T-helper 22 cell (primary cell): ENCODE results near the gene KANSL1.
"Not testable (repeated sequence)": the region's sequence is repeated elsewhere in the genome, so short reads cannot be mapped to it uniquely, and the experiment has no call there.

Source experiments
- DNase-seq: peaks from one replicate; pipeline ENCODE4 v3.0.0-alpha.2; 2020; ENCODE audit warnings: low read depth

The KANSL1 gene

GRCh38 chr17:46013502-46014165, 179.6 kb downstream of the KANSL1 start:
- no peak for DNase-seq

DNA sequence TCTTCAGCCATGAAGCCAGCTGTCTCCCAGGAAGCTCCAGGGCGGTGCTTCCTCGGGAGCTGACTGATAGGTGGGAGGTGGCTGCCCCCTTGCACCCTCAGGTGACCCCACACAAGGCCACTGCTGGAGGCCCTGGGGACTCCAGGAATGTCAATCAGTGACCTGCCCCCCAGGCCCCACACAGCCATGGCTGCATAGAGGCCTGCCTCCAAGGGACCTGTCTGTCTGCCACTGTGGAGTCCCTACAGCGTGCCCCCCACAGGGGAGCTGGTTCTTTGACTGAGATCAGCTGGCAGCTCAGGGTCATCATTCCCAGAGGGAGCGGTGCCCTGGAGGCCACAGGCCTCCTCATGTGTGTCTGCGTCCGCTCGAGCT, 180.1 kb downstream of the KANSL1 start:
- no peak for DNase-seq

- DNase-seq, result no peak
Measured at GRCh38 chr17:46012506-46013079, 180.6 kb downstream of the KANSL1 start.

DNA sequence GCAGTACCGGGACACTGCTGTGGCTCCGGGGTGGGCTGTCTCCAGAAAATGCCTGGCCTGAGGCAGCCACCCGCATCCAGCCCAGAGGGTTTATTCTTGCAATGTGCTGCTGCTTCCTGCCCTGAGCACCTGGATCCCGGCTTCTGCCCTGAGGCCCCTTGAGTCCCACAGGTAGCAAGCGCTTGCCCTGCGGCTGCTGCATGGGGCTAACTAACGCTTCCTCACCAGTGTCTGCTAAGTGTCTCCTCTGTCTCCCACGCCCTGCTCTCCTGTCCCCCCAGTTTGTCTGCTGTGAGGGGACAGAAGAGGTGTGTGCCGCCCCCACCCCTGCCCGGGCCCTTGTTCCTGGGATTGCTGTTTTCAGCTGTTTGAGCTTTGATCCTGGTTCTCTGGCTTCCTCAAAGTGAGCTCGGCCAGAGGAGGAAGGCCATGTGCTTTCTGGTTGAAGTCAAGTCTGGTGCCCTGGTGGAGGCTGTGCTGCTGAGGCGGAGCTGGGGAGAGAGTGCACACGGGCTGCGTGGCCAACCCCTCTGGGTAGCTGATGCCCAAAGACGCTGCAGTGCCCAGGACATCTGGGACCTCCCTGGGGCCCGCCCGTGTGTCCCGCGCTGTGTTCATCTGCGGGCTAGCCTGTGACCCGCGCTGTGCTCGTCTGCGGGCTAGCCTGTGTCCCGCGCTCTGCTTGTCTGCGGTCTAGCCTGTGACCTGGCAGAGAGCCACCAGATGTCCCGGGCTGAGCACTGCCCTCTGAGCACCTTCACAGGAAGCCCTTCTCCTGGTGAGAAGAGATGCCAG, 181.3 kb downstream of the KANSL1 start:
- DNase-seq, result no peak

- no peak for DNase-seq
Measured at GRCh38 chr17:46010597-46011186, 182.5 kb downstream of the KANSL1 start.

GRCh38 chr17:46009681-46010596, 183.3 kb downstream of the KANSL1 start:
- DNase-seq, result no peak

DNA sequence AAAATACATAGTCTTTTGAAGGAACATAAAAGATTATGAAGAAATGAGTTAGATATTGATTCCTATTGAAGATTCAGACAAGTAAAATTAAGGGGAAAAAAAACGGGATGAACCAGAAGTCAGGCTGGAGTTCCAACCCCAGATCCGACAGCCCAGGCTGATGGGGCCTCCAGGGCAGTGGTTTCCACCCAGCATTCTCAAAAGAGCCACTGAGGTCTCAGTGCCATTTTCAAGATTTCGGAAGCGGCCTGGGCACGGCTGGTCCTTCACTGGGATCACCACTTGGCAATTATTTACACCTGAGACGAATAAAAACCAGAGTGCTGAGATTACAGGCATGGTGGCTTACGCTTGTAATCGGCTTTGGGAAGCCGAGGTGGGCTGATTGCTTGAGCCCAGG, 184.6 kb downstream of the KANSL1 start:
- DNase-seq, result no peak

- DNase-seq, result no peak
Measured at GRCh38 chr17:46007461-46007965, 185.7 kb downstream of the KANSL1 start.

GRCh38 chr17:46006082-46006481, 187.1 kb downstream of the KANSL1 start:
- DNase-seq, result not testable (repeated sequence)

DNA sequence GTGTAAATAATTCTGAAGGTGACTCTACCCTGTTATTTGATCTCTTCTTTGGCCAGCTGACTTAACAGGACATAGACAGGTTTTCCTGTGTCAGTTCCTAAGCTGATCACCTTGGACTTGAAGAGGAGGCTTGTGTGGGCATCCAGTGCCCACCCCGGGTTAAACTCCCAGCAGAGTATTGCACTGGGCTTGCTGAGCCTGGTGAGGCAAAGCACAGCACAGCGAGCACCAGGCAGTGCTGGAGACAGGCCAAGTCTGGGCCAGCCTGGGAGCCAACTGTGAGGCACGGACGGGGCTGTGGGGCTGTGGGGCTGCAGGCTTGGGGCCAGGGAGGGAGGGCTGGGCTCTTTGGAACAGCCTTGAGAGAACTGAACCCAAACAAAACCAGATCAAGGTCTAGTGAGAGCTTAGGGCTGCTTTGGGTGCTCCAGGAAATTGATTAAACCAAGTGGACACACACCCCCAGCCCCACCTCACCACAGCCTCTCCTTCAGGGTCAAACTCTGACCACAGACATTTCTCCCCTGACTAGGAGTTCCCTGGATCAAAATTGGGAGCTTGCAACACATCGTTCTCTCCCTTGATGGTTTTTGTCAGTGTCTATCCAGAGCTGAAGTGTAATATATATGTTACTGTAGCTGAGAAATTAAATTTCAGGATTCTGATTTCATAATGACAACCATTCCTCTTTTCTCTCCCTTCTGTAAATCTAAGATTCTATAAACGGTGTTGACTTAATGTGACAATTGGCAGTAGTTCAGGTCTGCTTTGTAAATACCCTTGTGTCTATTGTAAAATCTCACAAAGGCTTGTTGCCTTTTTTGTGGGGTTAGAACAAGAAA, 189.1 kb downstream of the KANSL1 start:
- DNase-seq, result no peak

GRCh38 chr17:46002973-46003316, 190.3 kb downstream of the KANSL1 start:
- no peak for DNase-seq

DNA sequence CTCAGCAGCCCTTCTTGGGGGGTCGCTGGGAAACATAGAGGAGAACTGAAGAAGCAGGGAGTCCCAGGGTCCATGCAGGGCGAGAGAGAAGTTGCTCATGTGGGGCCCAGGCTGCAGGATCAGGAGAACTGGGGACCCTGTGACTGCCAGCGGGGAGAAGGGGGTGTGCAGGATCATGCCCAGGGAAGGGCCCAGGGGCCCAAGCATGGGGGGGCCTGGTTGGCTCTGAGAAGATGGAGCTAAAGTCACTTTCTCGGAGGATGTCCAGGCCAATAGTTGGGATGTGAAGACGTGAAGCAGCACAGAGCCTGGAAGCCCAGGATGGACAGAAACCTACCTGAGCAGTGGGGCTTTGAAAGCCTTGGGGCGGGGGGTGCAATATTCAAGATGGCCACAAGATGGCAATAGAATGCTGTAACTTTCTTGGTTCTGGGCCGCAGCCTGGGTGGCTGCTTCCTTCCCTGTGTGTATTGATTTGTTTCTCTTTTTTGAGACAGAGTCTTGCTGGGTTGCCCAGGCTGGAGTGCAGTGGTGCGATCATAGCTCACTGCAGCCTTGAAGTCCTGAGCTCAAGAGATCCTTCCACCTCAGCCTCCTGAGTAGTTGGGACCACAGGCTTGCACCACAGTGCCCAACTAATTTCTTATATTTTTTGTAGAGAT, 190.8 kb downstream of the KANSL1 start:
- peak; percentile 27 for DNase-seq

- DNase-seq, result no peak
Measured at GRCh38 chr17:46001390-46002310, 191.6 kb downstream of the KANSL1 start.

- DNase-seq, result no peak
Measured at GRCh38 chr17:46000757-46001156, 192.5 kb downstream of the KANSL1 start.

DNA sequence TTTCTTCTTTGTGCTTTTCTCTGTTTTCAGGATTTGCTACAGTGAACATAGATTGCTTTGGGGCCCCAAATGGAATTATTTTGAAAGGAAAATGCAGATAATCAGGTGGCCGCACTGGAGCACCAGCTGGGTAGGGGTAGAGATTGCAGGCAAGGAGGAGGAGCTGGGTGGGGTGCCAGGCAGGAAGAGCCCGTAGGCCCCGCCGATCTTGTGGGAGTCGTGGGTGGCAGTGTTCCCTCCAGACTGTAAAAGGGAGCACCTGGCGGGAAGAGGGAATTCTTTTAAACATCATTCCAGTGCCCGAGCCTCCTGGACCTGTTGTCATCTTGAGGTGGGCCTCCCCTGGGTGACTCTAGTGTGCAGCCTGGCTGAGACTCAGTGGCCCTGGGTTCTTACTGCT, 192.9 kb downstream of the KANSL1 start:
- no peak for DNase-seq

DNA sequence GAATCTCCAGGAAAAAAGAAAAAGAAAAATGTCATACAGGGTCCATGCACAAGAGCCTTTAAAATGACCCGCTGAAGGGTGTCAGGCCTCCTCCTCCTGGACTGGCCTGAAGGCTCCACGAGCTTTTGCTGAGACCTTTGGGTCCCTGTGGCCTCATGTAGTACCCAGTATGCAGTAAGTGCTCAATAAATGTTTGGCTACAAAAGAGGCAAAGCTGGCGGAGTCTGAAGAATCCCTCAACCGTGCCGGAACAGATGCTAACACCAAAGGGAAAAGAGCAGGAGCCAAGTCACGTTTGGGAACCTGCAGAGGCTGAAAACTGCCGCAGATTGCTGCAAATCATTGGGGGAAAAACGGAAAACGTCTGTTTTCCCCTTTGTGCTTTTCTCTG, 193.3 kb downstream of the KANSL1 start:
- DNase-seq, result no peak

DNA sequence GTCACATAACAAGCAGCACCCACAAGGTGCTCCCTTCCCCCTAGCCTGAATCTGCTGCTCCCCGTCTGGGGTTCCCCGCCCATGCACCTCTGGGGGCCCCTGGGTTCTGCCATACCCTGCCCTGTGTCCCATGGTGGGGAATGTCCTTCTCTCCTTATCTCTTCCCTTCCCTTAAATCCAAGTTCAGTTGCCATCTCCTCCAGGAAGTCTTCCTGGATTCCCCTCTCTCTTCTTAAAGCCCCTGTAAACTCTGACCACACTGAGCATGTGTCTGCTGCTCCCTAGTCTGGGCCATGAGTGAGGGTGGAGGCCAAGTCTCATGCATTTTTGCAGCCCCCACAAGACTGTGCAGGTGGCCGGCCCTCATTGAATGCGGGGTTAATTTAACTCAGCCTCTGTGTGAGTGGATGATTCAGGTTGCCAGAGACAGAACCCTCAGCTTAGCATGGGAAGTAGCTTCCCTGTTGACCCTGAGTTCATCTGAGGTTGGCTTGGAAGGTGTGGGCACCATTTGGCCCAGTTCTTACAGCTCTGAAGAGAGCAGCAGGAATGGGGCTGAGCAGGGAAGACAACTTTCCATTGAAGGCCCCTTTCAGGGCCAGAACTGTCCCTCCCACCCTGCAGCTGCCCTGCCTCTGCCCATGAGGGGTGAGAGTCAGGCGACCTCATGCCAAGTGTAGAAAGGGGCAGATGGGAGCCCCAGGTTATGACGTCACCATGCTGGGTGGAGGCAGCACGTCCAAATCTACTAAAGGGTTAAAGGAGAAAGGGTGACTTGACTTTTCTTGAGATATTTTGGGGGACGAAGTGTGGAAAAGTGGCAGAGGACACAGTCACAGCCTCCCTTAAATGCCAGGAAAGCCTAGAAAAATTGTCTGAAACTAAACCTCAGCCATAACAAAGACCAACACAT, 194.0 kb downstream of the KANSL1 start, which contains the start of gene STH:
STH (plus strand) TSS at position 264 of the 913 bp plus-strand sequence; CDS start at position 294, 30 bp downstream.
- DNase-seq, result no peak

DNA sequence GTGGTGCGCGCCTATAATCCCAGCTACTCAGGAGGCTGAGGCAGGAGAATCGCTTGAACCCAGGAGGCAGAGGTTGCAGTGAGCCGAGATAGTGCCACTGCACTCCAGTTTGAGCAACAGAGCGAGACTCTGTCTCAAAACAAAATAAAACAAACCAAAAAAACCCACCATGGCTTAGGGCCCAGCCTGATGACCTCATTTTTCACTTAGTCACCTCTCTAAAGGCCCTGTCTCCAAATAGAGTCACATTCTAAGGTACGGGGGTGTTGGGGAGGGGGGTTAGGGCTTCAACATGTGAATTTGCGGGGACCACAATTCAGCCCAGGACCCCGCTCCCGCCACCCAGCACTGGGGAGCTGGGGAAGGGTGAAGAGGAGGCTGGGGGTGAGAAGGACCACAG, 195.6 kb downstream of the KANSL1 start:
- DNase-seq, result no peak
